Neural cell (in vitro differentiated cells): ENCODE results near the gene PDZRN3.

ENCODE experiments used
- TAF1 ChIP-seq: IDR thresholded peaks from 2 replicates; pipeline ENCODE4 v1.6.1; 2012; ENCODE audit warnings: low read depth
- TF ChIP-seq, protein P1 (sequence below): fragments of 450-650 bp; IDR thresholded peaks from 2 replicates; pipeline ENCODE4 v1.5.1; 2014; ENCODE audit warnings: antibody characterized with exemption, mild to moderate bottlenecking, moderate library complexity; ENCODE audit not compliant: poor library complexity, severe bottlenecking

DNA sequence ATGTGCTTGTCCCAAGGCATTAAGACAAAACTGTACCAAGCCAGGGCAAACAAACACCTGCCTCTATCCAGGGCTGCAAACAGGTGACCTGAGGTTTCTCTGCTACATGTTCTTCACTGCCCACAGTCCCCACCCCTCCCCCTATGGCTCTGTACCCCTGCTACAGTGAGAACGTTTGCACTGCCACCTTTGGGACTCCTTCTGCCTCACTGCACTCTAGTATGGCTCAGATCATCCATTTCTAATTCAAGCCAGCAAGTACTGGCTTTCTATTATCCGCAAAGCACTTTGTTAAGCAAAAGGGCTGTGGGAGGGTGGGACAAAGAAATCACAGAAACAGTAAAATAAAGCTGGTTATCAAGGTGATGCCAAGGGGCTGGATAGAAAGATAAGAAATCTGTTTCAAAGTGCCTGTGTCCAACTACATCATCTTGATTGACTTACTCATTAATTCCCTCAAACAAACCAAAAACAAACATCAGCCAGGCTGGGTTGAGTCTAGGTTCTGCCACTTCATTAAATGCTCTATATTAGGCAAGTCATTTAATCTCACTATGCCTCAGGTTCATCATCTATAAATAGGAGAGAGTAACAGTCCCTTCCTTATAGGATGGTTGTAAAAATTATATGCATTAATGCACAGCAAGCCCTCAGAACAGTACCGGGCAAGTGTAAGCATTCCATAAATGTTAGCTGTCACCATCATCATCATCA lies 95.3 kb downstream of the PDZRN3 start:
- TF ChIP-seq TAF1: no peak
- TF ChIP-seq, protein P1, sequence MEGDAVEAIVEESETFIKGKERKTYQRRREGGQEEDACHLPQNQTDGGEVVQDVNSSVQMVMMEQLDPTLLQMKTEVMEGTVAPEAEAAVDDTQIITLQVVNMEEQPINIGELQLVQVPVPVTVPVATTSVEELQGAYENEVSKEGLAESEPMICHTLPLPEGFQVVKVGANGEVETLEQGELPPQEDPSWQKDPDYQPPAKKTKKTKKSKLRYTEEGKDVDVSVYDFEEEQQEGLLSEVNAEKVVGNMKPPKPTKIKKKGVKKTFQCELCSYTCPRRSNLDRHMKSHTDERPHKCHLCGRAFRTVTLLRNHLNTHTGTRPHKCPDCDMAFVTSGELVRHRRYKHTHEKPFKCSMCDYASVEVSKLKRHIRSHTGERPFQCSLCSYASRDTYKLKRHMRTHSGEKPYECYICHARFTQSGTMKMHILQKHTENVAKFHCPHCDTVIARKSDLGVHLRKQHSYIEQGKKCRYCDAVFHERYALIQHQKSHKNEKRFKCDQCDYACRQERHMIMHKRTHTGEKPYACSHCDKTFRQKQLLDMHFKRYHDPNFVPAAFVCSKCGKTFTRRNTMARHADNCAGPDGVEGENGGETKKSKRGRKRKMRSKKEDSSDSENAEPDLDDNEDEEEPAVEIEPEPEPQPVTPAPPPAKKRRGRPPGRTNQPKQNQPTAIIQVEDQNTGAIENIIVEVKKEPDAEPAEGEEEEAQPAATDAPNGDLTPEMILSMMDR: no peak
